ENCODE results near the gene ALAS1.

DNA sequence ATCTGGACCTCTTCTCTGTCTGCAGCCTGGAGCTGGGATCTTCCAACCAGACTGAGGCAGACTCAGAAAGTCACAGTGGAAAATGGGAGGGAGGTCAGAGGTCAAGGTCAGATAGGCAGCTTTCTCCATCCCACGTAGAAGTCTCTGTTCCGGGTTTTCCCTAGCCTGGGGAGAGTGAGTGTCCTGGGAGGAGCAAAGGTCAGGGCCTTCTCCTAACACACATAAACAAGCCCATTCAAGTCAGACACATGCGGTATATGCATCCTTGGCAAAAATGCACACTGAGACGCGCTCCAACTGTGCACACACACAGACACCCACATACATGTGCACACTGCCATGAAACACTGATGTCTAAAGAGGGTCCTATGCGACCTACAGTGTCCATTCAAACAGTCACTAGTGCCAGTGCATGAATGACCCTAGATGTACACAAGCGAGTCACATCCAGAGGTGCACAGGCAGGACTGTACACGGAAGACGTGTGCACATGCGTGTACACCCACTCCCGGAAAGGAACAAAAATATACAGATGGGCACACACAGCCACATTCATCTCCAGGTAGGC, 40.3 kb downstream of the ALAS1 start:
- TF ChIP-seq, protein P1, sequence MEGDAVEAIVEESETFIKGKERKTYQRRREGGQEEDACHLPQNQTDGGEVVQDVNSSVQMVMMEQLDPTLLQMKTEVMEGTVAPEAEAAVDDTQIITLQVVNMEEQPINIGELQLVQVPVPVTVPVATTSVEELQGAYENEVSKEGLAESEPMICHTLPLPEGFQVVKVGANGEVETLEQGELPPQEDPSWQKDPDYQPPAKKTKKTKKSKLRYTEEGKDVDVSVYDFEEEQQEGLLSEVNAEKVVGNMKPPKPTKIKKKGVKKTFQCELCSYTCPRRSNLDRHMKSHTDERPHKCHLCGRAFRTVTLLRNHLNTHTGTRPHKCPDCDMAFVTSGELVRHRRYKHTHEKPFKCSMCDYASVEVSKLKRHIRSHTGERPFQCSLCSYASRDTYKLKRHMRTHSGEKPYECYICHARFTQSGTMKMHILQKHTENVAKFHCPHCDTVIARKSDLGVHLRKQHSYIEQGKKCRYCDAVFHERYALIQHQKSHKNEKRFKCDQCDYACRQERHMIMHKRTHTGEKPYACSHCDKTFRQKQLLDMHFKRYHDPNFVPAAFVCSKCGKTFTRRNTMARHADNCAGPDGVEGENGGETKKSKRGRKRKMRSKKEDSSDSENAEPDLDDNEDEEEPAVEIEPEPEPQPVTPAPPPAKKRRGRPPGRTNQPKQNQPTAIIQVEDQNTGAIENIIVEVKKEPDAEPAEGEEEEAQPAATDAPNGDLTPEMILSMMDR (IDR thresholded peaks at IDR 0.05) = peak in 1 of 3 donors; percentile 13
- no peak for TF ChIP-seq POLR2A (IDR thresholded peaks at IDR 0.05)

Data from lower leg skin (tissue), 3 donors.